ENCODE results near the gene CDYL. TPM values are rescaled to one million over a fixed set of nuclear protein-coding genes. Genes with fewer than 3 reads are reported as not detected.

CDYL gene
- total and polyA plus RNA-seq, 7 donors = 10.0 to 30.0 (median 19.9) TPM

- no peak for DNase-seq
- Histone ChIP-seq H3K27me3 (ENCODE audit: insufficient read depth in 3 of 3, low read length in 2 of 3) (no peaks in the 10 kb centered on the region), H3K27ac (no peak overlapping the region), H3K9me3 (no peaks in the 10 kb centered on the region), H3K4me3 (no peak overlapping the region), H3K36me3 (ENCODE audit: insufficient read depth in 1 of 2, low read depth in 1 of 2) (peaks cover 0 to 6% of the 10 kb centered on the region in 2 donors), H3K4me1 (peaks cover 43% of the 10 kb centered on the region)
- intact Hi-C loops (cut with DNase I) = no loop called here
- 93 to 94% (median 93%) methylated on average over 5 of the region's 5 CpGs for WGBS, 3 donors
- no peak for ATAC-seq
- TF ChIP-seq CTCF (IDR thresholded peaks at IDR 0.05) = no peak
Measured at GRCh38 chr6:4912559-4912958, 136.4 kb downstream of the CDYL start.

GRCh38 chr6:4913705-4914419 is 137.7 kb downstream of the CDYL start:
- Histone ChIP-seq H3K4me1 (peaks cover 43% of the 10 kb centered on the region), H3K9me3 (no peaks in the 10 kb centered on the region), H3K27ac (peak overlapping the region; percentile 44), H3K36me3 (ENCODE audit: insufficient read depth in 1 of 2, low read depth in 1 of 2) (peaks cover 0 to 5% of the 10 kb centered on the region in 2 donors), H3K27me3 (ENCODE audit: insufficient read depth in 3 of 3, low read length in 2 of 3) (no peaks in the 10 kb centered on the region), H3K4me3 (peak overlapping the region; percentile 29)
- intact Hi-C loops (cut with DNase I) = no loop called here
- DNase-seq (no peak), ATAC-seq (peak; percentile 31 to 56 (median 46))
- no peak for TF ChIP-seq CTCF (IDR thresholded peaks at IDR 0.05)
- WGBS, 3 donors = 44 to 65% (median 48%) methylated on average over 10 of the region's 10 CpGs

- peak overlapping the region; percentile 44 for H3K27ac ChIP-seq
Measured at GRCh38 chr6:4914420-4915159, 138.4 kb downstream of the CDYL start.

GRCh38 chr6:4916954-4917561 is 140.9 kb downstream of the CDYL start:
- no peak overlapping the region for H3K4me3 ChIP-seq
- ATAC-seq (no peak), DNase-seq (no peak)
- H3K4me1 ChIP-seq = peaks cover 30% of the 10 kb centered on the region
- intact Hi-C loops (cut with DNase I) = no loop called here
- no peaks in the 10 kb centered on the region for H3K27me3 ChIP-seq (ENCODE audit: insufficient read depth in 3 of 3, low read length in 2 of 3)
- no peaks in the 10 kb centered on the region for H3K9me3 ChIP-seq
- H3K27ac ChIP-seq = no peak overlapping the region
- WGBS, 3 donors = 52 to 70% (median 57%) methylated on average over 5 of the region's 5 CpGs
- no peaks in the 10 kb centered on the region for H3K36me3 ChIP-seq (ENCODE audit: insufficient read depth in 1 of 2, low read depth in 1 of 2)
- TF ChIP-seq CTCF (IDR thresholded peaks at IDR 0.05) = no peak

More at GRCh38 chr6:4914420-4915159, 138.4 kb downstream of the CDYL start:
- H3K4me1 ChIP-seq = peaks cover 39% of the 10 kb centered on the region
- intact Hi-C loops (cut with DNase I) = no loop called here
- 40 to 51% (median 46%) methylated on average over 14 of the region's 14 CpGs for WGBS, 3 donors
- no peaks in the 10 kb centered on the region for H3K27me3 ChIP-seq (ENCODE audit: insufficient read depth in 3 of 3, low read length in 2 of 3)
- DNase-seq = no peak
- H3K9me3 ChIP-seq = no peaks in the 10 kb centered on the region
- no peak for TF ChIP-seq CTCF (IDR thresholded peaks at IDR 0.05)
- H3K4me3 ChIP-seq = peak overlapping the region; percentile 29
- no peaks in the 10 kb centered on the region for H3K36me3 ChIP-seq (ENCODE audit: insufficient read depth in 1 of 2, low read depth in 1 of 2)
- ATAC-seq = peak; percentile 55 to 78 (median 66)
